ENCODE data around the gene PAIP2.
"Not testable (repeated sequence)": the region's sequence is repeated elsewhere in the genome, so short reads cannot be mapped to it uniquely, and the experiment has no call there.

The PAIP2 gene

GRCh38 chr5:139404484-139404840, 62.8 kb downstream of the PAIP2 start:
- DNase-seq = no peak
- H3K4me3 ChIP-seq (ENCODE audit: low read depth, low read length) = peak overlapping the region; percentile 78
- H3K9me3 ChIP-seq = no peaks in the 10 kb centered on the region
- TF ChIP-seq CTCF (IDR thresholded peaks at IDR 0.05; ENCODE audit: low read depth, low read length) = no peak
- H3K36me3 ChIP-seq = no peaks in the 10 kb centered on the region
- peaks cover 4% of the 10 kb centered on the region for H3K4me1 ChIP-seq
- no peaks in the 10 kb centered on the region for H3K27me3 ChIP-seq

GRCh38 chr5:139406963-139407362, 65.3 kb downstream of the PAIP2 start:
- H3K4me1 ChIP-seq = peaks cover 4% of the 10 kb centered on the region
- no peak for TF ChIP-seq CTCF (IDR thresholded peaks at IDR 0.05; ENCODE audit: low read depth, low read length)
- H3K36me3 ChIP-seq = no peaks in the 10 kb centered on the region
- no peak overlapping the region for H3K4me3 ChIP-seq (ENCODE audit: low read depth, low read length)
- no peaks in the 10 kb centered on the region for H3K27me3 ChIP-seq
- H3K9me3 ChIP-seq = no peaks in the 10 kb centered on the region
- DNase-seq = no peak

DNA sequence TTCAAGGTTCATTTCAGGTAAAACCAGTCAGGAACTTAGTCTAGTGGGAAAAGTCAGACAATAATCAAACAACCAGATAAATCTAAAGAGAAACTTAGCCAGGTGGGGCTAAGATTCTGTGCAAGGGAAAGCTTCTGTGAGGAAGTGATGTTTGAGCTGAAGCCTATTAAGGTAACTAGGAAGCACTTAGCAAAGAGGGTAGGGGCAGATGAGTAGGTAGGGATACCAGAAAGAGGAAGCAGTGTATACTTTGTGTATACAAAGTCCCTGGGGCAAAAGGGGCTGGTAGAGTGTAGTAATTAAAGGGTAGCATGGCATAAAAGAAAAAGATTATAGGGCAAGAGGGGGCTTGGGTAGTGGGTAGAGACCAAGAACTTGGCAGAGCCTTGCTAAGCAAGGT, 65.9 kb downstream of the PAIP2 start:
- H3K9me3 ChIP-seq = no peaks in the 10 kb centered on the region

GRCh38 chr5:139408191-139408590, 66.5 kb downstream of the PAIP2 start:
- H3K27me3 ChIP-seq = no peaks in the 10 kb centered on the region

More for the DNA sequence above, 65.9 kb downstream of the PAIP2 start:
- DNase-seq = no peak
- no peaks in the 10 kb centered on the region for H3K36me3 ChIP-seq
- H3K4me3 ChIP-seq (ENCODE audit: low read depth, low read length) = no peak overlapping the region
- peaks cover 4% of the 10 kb centered on the region for H3K4me1 ChIP-seq
- no peaks in the 10 kb centered on the region for H3K27me3 ChIP-seq
- no peak for TF ChIP-seq CTCF (IDR thresholded peaks at IDR 0.05; ENCODE audit: low read depth, low read length)

DNA sequence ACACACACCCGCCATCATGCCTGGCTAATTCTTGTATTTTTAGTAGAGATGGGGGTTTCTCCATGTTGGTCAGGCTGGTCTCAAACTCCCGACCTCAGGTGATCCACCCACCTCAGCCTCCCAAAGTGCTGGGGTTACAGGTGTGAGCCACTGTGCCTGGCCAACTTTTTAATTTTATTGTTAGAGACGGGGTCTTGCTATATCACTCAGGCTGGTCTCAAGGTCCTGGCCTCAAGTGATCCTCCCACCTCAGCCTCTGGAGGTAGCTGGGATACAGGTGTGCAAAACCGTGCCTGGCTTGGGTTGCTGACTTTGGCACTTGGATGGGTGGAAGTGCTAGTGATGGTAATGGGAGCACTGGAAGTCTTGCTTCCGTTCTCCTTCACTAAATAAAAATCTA, 67.5 kb downstream of the PAIP2 start:
- not testable (repeated sequence) for H3K36me3 ChIP-seq; H3K4me3 ChIP-seq (ENCODE audit: low read depth, low read length); H3K27me3 ChIP-seq; DNase-seq; H3K4me1 ChIP-seq; H3K9me3 ChIP-seq

More at GRCh38 chr5:139408191-139408590, 66.5 kb downstream of the PAIP2 start:
- H3K4me3 ChIP-seq (ENCODE audit: low read depth, low read length) = no peak overlapping the region
- no peaks in the 10 kb centered on the region for H3K36me3 ChIP-seq
- no peak for DNase-seq
- no peak for TF ChIP-seq CTCF (IDR thresholded peaks at IDR 0.05; ENCODE audit: low read depth, low read length)
- H3K9me3 ChIP-seq = no peaks in the 10 kb centered on the region
- peaks cover 4% of the 10 kb centered on the region for H3K4me1 ChIP-seq

- no peak for DNase-seq
- no peaks in the 10 kb centered on the region for H3K27me3 ChIP-seq
- H3K9me3 ChIP-seq = no peaks in the 10 kb centered on the region
- no peaks in the 10 kb centered on the region for H3K4me1 ChIP-seq
- no peak overlapping the region for H3K4me3 ChIP-seq (ENCODE audit: low read depth, low read length)
- H3K36me3 ChIP-seq = no peaks in the 10 kb centered on the region; the same call in 1 of the 2 replicates
- no peak for TF ChIP-seq CTCF (IDR thresholded peaks at IDR 0.05; ENCODE audit: low read depth, low read length)
Observed at GRCh38 chr5:139410121-139410992, 68.7 kb downstream of the PAIP2 start.

Measured in BE2C (cell line).